GM12864 (cell line): ENCODE results near the gene MIPOL1.

ENCODE experiments used
- DNase-seq: peaks from one replicate; pipeline ENCODE4 v3.0.0-alpha.2; 2011; ENCODE audit warnings: low read depth
- H3K4me3 ChIP-seq: 2 replicates; pipeline ENCODE4 v1.5.1; 2011; ENCODE audit warnings: mild to moderate bottlenecking, low read depth, low read length, control low read depth
- CTCF ChIP-seq: IDR thresholded peaks from 2 replicates; pipeline ENCODE4 v1.5.1; 2011; ENCODE audit warnings: low read depth, mild to moderate bottlenecking, moderate library complexity, low read length, control low read depth, inconsistent platforms; ENCODE audit errors: missing control alignments

Gene MIPOL1

GRCh38 chr14:37493606-37494005 is 295.9 kb downstream of the MIPOL1 start:
- no peak for TF ChIP-seq CTCF
- H3K4me3 ChIP-seq = no peak overlapping the region
- DNase-seq = no peak

GRCh38 chr14:37497422-37497821 is 299.7 kb downstream of the MIPOL1 start:
- TF ChIP-seq CTCF = no peak
- DNase-seq = no peak
- no peak overlapping the region for H3K4me3 ChIP-seq

- no peak for TF ChIP-seq CTCF
- no peak for DNase-seq
These were observed 304.1 kb downstream of the MIPOL1 start for GRCh38 chr14:37501877-37502276.

GRCh38 chr14:37508503-37508902 is 310.8 kb downstream of the MIPOL1 start:
- no peak for DNase-seq
- no peak overlapping the region for H3K4me3 ChIP-seq
- TF ChIP-seq CTCF = no peak

More at GRCh38 chr14:37501877-37502276, 304.1 kb downstream of the MIPOL1 start:
- H3K4me3 ChIP-seq = no peak overlapping the region

- no peak overlapping the region for H3K4me3 ChIP-seq
- DNase-seq = no peak
- TF ChIP-seq CTCF = no peak
These were observed 314.4 kb downstream of the MIPOL1 start for GRCh38 chr14:37512173-37512572.

GRCh38 chr14:37515771-37516170 is 318.0 kb downstream of the MIPOL1 start:
- TF ChIP-seq CTCF = no peak
- DNase-seq = no peak
- no peak overlapping the region for H3K4me3 ChIP-seq

GRCh38 chr14:37526994-37527393 is 329.3 kb downstream of the MIPOL1 start:
- H3K4me3 ChIP-seq = no peak overlapping the region
- DNase-seq = no peak
- TF ChIP-seq CTCF = no peak
